Amniotic epithelial cell (primary cell): Measurements from ENCODE around the gene MXRA8.

ENCODE experiments used
- DNase-seq: peaks from one replicate; pipeline ENCODE4 v3.0.0-alpha.2; 2010; ENCODE audit warnings: low read depth

The MXRA8 gene

GRCh38 chr1:1335792-1336248 is 22.5 kb downstream of the MXRA8 start:
- DNase-seq, result no peak

DNA sequence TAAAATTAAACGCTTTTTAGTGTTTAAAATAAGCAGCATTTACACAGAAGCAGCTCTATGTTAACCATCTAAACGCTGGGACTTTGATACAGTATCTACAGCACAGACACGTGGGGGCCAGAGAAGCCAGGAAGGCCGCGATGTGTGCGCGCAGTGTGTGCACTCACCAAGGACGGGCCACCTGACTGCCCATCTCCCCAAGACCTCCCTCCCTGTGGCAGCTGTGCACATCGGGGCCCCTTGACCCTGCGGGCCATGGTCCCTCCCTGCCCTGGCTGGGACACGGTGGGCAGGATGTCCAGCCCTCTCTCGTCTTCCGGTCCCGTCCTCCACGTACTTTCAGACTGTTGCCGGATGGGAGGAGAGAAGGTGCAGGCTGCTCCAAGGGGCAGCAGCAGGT is 23.1 kb downstream of the MXRA8 start:
- DNase-seq, result no peak

DNA sequence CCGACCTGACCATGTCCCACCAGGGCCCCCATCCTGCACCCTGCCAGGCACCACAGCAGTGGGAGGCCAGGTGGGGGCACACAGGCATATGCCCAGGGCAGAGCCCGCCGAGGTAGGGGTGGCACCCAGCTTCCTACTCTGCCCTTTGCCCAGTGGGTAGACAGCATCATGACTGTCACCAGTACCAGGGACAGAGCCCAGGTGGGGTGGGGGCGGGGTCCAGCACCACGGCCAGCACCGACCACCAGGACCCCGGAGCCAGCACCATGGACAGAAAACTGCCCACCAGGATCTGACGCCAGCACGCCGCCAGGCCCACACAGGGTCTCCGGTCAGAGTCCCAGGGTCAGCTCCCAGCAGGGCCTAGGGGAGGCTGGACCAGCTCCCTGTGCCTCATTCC is 23.5 kb downstream of the MXRA8 start:
- DNase-seq, result no peak

DNA sequence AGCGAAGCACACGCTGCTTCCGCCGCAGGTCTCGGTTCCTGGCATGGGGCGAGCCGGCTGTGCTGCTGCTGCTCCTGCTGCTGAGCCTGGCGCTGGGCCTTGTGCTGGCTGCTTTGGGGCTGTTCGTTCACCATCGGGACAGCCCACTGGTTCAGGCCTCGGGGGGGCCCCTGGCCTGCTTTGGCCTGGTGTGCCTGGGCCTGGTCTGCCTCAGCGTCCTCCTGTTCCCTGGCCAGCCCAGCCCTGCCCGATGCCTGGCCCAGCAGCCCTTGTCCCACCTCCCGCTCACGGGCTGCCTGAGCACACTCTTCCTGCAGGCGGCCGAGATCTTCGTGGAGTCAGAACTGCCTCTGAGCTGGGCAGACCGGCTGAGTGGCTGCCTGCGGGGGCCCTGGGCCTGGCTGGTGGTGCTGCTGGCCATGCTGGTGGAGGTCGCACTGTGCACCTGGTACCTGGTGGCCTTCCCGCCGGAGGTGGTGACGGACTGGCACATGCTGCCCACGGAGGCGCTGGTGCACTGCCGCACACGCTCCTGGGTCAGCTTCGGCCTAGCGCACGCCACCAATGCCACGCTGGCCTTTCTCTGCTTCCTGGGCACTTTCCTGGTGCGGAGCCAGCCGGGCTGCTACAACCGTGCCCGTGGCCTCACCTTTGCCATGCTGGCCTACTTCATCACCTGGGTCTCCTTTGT is 24.7 kb downstream of the MXRA8 start:
- DNase-seq, result no peak

DNA sequence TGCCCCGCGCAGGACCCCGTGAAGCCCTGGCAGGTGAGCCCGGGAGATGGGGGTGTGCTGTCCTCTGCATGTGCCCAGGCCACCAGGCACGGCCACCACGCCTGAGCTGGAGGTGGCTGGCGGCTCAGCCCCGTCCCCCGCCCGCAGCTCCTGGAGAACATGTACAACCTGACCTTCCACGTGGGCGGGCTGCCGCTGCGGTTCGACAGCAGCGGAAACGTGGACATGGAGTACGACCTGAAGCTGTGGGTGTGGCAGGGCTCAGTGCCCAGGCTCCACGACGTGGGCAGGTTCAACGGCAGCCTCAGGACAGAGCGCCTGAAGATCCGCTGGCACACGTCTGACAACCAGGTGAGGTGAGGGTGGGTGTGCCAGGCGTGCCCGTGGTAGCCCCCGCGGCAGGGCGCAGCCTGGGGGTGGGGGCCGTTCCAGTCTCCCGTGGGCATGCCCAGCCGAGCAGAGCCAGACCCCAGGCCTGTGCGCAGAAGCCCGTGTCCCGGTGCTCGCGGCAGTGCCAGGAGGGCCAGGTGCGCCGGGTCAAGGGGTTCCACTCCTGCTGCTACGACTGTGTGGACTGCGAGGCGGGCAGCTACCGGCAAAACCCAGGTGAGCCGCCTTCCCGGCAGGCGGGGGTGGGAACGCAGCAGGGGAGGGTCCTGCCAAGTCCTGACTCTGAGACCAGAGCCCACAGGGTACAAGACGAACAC is 25.4 kb downstream of the MXRA8 start:
- DNase-seq, result no peak

DNA sequence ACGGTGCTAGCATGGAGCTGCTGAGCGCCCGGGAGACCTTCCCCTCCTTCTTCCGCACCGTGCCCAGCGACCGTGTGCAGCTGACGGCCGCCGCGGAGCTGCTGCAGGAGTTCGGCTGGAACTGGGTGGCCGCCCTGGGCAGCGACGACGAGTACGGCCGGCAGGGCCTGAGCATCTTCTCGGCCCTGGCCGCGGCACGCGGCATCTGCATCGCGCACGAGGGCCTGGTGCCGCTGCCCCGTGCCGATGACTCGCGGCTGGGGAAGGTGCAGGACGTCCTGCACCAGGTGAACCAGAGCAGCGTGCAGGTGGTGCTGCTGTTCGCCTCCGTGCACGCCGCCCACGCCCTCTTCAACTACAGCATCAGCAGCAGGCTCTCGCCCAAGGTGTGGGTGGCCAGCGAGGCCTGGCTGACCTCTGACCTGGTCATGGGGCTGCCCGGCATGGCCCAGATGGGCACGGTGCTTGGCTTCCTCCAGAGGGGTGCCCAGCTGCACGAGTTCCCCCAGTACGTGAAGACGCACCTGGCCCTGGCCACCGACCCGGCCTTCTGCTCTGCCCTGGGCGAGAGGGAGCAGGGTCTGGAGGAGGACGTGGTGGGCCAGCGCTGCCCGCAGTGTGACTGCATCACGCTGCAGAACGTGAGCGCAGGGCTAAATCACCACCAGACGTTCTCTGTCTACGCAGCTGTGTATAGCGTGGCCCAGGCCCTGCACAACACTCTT is 26.2 kb downstream of the MXRA8 start:
- no peak for DNase-seq

DNA sequence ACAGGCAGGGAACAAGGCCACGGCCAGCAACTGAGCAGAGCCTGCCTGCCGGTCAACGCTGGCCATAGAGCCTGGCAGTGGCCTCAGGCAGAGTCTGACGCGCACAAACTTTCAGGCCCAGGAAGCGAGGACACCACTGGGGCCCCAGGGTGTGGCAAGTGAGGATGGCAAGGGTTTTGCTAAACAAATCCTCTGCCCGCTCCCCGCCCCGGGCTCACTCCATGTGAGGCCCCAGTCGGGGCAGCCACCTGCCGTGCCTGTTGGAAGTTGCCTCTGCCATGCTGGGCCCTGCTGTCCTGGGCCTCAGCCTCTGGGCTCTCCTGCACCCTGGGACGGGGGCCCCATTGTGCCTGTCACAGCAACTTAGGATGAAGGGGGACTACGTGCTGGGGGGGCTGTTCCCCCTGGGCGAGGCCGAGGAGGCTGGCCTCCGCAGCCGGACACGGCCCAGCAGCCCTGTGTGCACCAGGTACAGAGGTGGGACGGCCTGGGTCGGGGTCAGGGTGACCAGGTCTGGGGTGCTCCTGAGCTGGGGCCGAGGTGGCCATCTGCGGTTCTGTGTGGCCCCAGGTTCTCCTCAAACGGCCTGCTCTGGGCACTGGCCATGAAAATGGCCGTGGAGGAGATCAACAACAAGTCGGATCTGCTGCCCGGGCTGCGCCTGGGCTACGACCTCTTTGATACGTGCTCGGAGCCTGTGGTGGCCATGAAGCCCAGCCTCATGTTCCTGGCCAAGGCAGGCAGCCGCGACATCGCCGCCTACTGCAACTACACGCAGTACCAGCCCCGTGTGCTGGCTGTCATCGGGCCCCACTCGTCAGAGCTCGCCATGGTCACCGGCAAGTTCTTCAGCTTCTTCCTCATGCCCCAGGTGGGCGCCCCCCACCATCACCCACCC is 27.0 kb downstream of the MXRA8 start, which contains the start of gene TAS1R3:
TSS of gene TAS1R3 (plus strand) at position 213 of the 898 bp plus-strand sequence. CDS start at position 279, 66 bp downstream.
- DNase-seq, result no peak

GRCh38 chr1:1330366-1331067 is 27.8 kb downstream of the MXRA8 start:
- no peak for DNase-seq

- DNase-seq, result no peak
These were observed 28.8 kb downstream of the MXRA8 start for GRCh38 chr1:1329304-1330210.

- no peak for DNase-seq
These were observed 30.1 kb downstream of the MXRA8 start for GRCh38 chr1:1328254-1328653.

DNA sequence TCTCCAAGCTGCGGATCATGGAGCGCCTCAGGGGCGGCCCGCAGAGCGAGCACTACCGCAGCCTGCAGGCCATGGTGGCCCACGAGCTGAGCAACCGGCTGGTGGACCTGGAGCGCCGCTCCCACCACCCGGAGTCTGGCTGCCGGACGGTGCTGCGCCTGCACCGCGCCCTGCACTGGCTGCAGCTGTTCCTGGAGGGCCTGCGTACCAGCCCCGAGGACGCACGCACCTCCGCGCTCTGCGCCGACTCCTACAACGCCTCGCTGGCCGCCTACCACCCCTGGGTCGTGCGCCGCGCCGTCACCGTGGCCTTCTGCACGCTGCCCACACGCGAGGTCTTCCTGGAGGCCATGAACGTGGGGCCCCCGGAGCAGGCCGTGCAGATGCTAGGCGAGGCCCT is 31.1 kb downstream of the MXRA8 start:
- DNase-seq, result no peak

DNA sequence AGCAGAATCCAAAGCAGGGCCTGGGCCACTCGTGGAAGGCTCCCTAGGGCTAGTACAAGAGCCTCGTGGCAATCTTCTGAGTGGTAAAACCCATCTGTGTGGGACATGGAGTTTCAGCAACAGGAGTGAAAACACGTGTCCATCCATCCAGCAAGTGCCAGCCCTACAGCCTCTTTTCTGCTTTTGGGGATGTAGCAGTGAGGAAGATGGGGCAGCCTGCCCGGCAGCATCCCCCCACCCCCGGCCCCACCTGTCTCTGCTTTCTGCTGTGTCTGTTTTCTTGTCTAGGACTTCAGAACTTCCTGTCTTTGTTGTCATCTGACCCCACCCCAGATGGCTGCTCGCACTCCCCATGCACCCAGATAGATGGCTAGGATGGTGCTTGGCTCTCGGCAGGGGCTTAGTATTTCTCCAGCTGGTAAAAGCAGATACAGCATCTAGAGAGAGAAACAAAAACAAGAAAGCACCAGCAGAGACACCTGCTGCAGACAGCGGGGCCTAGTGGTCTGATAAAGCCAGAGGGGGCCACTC is 32.2 kb downstream of the MXRA8 start:
- DNase-seq, result no peak

DNA sequence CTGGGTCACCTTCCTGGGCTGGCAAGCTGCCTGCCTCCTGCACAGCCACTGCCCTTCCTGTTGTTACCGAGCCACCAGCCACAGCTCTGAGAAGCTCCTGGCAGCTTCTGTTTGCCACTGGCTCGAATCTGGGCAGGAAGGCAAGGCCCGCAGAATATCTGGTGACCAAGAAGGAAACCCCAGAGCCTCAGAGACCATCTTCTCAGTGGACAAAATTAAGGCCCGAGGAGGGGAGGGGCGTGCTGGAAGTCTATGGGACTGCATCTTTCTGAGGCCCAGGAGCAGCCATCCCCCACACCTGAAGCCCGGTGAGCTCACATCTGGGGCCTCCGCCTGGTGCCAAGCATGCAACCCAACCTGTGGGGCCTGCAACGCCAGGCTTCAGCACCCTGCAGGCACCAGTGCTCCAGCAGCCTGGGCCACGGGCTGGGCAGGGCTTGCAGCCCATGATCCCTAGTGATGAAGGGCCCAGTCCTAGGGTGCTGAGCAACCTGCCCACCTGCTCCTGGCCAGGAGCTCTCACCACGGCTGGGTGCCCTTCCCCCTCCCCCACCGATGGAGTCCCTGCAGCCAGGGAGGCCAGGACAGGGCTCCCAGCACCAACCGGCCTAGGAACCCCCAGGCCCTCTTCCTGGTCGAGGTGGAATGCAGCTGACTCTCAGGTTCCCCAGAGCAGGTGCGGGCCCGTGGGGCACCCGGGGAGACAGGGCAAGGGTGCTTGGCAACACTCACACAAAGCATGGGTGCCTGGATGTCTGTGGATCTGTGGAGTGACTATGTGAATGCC is 32.9 kb downstream of the MXRA8 start:
- no peak for DNase-seq

DNA sequence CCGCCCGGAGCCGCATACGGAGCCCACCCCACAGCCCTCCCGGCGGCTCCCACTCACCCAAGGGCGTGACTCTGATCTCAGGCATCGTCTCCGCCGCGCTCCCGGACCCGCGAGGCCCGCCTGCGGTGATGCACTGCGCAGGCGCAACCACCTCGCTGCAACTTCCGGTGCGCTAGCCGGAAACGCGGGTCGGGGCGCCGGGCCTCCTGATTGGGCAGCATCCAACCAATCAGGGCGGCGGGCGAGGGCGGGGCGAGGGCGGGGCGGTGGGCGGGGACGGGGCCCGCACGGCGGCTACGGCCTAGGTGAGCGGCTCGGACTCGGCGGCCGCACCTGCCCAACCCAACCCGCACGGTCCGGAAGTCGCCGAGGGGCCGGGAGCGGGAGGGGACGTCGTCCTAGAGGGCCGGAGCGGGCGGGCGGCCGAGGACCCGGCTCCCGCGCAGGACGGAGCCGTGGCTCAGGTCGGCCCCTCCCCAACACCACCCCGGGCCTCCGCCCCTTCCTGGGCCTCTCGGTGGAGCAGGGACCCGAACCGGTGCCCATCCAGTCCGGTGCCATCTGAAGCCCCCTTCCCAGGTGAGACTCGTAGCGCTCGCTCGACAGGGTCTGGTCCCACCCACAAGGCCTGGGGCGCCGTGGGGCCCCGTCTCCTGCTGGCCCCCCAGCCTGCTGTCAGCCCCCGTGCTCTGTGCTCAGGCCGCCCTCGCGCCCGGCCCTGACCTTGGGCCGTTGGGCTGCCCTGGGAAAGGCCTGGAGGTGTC is 33.6 kb downstream of the MXRA8 start, which contains the start of the genes CPTP and INTS11:
TSS of gene CPTP (plus strand) at position 279 of the 764 bp plus-strand sequence. CDS start 2,109 bp downstream, outside the sequence.
TSS of gene INTS11 (minus strand) at position 137 of the 764 bp plus-strand sequence. CDS start at position 85, 52 bp downstream.
- DNase-seq, result peak; percentile 80

DNA sequence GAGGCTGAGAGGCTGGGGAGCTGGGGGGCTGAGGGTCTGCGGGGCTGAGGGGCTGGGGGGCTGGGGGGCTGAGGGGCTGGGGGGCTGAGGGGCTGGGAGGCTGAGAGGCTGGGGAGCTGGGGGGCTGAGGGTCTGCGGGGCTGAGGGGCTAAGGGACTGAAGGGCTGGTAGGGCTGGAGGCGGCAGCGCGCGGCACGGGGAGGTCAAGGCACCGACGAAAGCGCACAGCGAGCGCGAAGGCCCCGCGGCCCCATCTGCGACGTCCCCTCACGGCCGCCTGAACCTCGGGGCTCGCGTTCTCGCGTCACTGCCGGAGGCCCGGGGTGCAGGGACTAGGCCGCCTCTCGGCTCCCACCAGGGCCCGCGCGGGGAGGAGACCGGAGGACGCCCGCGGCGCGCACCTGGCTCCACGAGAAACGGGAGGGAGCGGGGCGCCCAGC is 34.3 kb downstream of the MXRA8 start:
- no peak for DNase-seq

GRCh38 chr1:1322952-1323351 is 35.4 kb downstream of the MXRA8 start:
- no peak for DNase-seq

- no peak for DNase-seq
These were observed 35.9 kb downstream of the MXRA8 start for GRCh38 chr1:1322418-1322817.

DNA sequence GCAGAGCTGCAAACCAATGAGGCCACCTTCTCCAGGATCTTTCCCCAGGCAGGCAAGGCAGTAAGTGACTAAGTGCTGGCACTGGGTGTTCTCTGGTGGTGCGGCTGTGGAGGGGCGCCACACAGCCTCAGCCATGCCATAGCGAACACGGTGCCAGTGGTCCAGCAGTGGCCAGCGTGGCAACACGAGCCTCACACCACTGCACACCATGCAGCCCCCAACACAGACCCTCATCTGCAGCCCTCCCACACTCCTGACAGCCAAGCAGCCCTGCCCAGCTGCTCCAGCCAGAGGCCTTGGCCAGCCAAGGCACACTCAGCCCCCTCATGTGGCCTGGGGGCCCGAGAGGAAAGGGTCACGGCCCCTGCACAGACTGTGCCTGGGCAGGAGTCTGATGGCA is 36.9 kb downstream of the MXRA8 start:
- DNase-seq, result no peak
